Right lobe of liver (tissue), 6 donors: ENCODE measurements around the gene TRMT44. TPM values are rescaled to one million over a fixed set of nuclear protein-coding genes. Genes with fewer than 3 reads are reported as not detected.

Source experiments
- ATAC-seq, 4 donors: fragments of 200-7000 bp; cut with Tn5 transposase; one replicate each; pipeline ENCODE4 v1.9.1; 2020; ENCODE audit warnings: mild to moderate bottlenecking in 4 of 4, moderate library complexity in 4 of 4
- DNase-seq, 3 donors: peaks; one replicate each; pipeline ENCODE4 v3.0.0-alpha.2; 2020
- H3K27ac ChIP-seq, 3 donors: fragments of 200-600 bp; one replicate each; pipeline ENCODE4 v1.8.0; 2022
- H3K27me3 ChIP-seq, 2 donors: fragments of 200-600 bp; one replicate each; pipeline ENCODE4 v1.8.0; 2022
- H3K36me3 ChIP-seq, 4 donors: fragments of 200-600 bp; sonication (generic) in 1 of 4; one replicate each; pipeline versions ENCODE4 v1.5.1 to v1.8.0; 2017 to 2022; ENCODE audit warnings: control low read depth in 1 of 4
- H3K4me1 ChIP-seq, 4 donors: fragments of 200-600 bp; sonication (generic) in 1 of 4; one replicate each; pipeline versions ENCODE4 v1.5.1 to v1.8.0; 2017 to 2022; ENCODE audit warnings: control low read depth in 1 of 4
- H3K4me3 ChIP-seq, 3 donors: fragments of 200-600 bp; one replicate each; pipeline ENCODE4 v1.8.0; 2022
- H3K9me3 ChIP-seq, 4 donors: fragments of 200-600 bp; sonication (generic) in 1 of 4; one replicate each; pipeline versions ENCODE4 v1.5.1 to v1.8.0; 2017 to 2022; ENCODE audit warnings: control low read depth in 1 of 4
- CTCF ChIP-seq, 4 donors: fragments of 200-600 bp in 3 of 4; fragments of 450-650 bp in 1 of 4; IDR thresholded peaks; one replicate each; pipeline versions ENCODE4 v1.5.1 to v1.8.0; 2016 to 2022; ENCODE audit warnings: antibody characterized with exemption in 4 of 4, mild to moderate bottlenecking in 2 of 4
- POLR2A ChIP-seq: fragments of 450-650 bp; IDR thresholded peaks from one replicate; pipeline ENCODE4 v1.6.1; 2017; ENCODE audit warnings: antibody characterized with exemption, mild to moderate bottlenecking
- WGBS: methylation state at CpG from one replicate; pipeline ENCODE4 v1.1.6; 2018; ENCODE audit warnings: low coverage, low lambda C conversion rate; ENCODE audit not compliant: insufficient coverage; ENCODE audit errors: missing lambda C conversion rate; 5-methylcytosine and 5-hydroxymethylcytosine counted together
- intact Hi-C, 2 donors: fragments of 100-400 bp; cut with DNase I; formaldehyde crosslinking; loops; one replicate each; pipeline versions ENCODE4 v1.11.2 to v1.14.1; 2022
- total RNA-seq, 6 experiments: library from RNA; depleted of rRNA in 2 of 6; stranded (reverse); fragments of >200 nt in 2 of 6; fragmentation: NEBNext Ultra II Directional in 3 of 6; extraction: Animal tissue kit (Norgen Biotek cat#: 25700) in 3 of 6; gene quantifications; one replicate each; pipeline versions ENCODE4 v1.1.0 to v1.2.4, GENCODE V29; 2016 to 2023
- donor health status: DM: no; HTN: yes; CAD: no.
- donor health status: DM: no; HTN: no; CAD: no.
- donor health status: DM: no; HTN: no; CAD: no.
- donor health status: DM: no; HTN: yes; CAD: no.
- donor health status: DM: no; HTN: yes; CAD: no.

Gene TRMT44
- total RNA-seq, 6 experiments from 2014 or later: 8.8 to 10.6 (median 9.6) TPM

GRCh38 chr4:8428288-8429097 lies 12.1 kb upstream of the TRMT44 start:
- Histone ChIP-seq H3K27me3 (no peaks in the 10 kb centered on the region), H3K9me3 (no peaks in the 10 kb centered on the region), H3K4me1 (peaks cover 0 to 22% (median 11%) of the 10 kb centered on the region in 4 donors), H3K36me3 (no peaks in the 10 kb centered on the region), H3K4me3 (peak overlapping the region; percentile 71 to 95 (median 89)), H3K27ac (peak overlapping the region; percentile 78 to 90 (median 81))
- WGBS: 10% methylated on average over 6 of the region's 56 CpGs
- ATAC-seq: peak; percentile 95 to 98 (median 96)
- intact Hi-C loops: no loop called here
- TF ChIP-seq CTCF (IDR thresholded peaks at IDR 0.05) (peak in 2 of 4 donors; percentile 11 to 13), POLR2A (peak; percentile 87)
- DNase-seq: peak; percentile 90 to 92 (median 92)

- no peak overlapping the region for H3K4me3 ChIP-seq
- H3K9me3 ChIP-seq: no peaks in the 10 kb centered on the region
- peak in 3 of 4 donors; percentile 44 to 61 (median 54) for ATAC-seq
- TF ChIP-seq CTCF (IDR thresholded peaks at IDR 0.05) (no peak), POLR2A (no peak)
- peaks cover 0 to 40% (median 11%) of the 10 kb centered on the region in 4 donors for H3K4me1 ChIP-seq
- intact Hi-C loops: no loop called here
- H3K27me3 ChIP-seq: no peaks in the 10 kb centered on the region
- H3K27ac ChIP-seq: peak overlapping the region in 1 of 3 donors; percentile 24
- DNase-seq: peak in 1 of 3 donors; percentile 64
- 34% methylated on average over 4 of the region's 5 CpGs for WGBS
- H3K36me3 ChIP-seq: no peaks in the 10 kb centered on the region
Observed at GRCh38 chr4:8431553-8431952, 9.0 kb upstream of the TRMT44 start.

- H3K4me3 ChIP-seq: no peak overlapping the region
- H3K27me3 ChIP-seq: no peaks in the 10 kb centered on the region
- no peaks in the 10 kb centered on the region for H3K9me3 ChIP-seq
- no peak for ATAC-seq
- H3K27ac ChIP-seq: no peak overlapping the region
- TF ChIP-seq CTCF (IDR thresholded peaks at IDR 0.05) (no peak), POLR2A (no peak)
- no peak for DNase-seq
- H3K36me3 ChIP-seq: no peaks in the 10 kb centered on the region
- WGBS: 82% methylated on average over 4 of the region's 5 CpGs
- peaks cover 0 to 34% (median 7%) of the 10 kb centered on the region in 4 donors for H3K4me1 ChIP-seq
- intact Hi-C loops: no loop called here
Observed at GRCh38 chr4:8433136-8433535, 7.4 kb upstream of the TRMT44 start.

- Histone ChIP-seq H3K4me1 (peaks cover 0 to 37% (median 10%) of the 10 kb centered on the region in 4 donors), H3K9me3 (no peaks in the 10 kb centered on the region), H3K36me3 (no peaks in the 10 kb centered on the region), H3K27ac (no peak overlapping the region), H3K27me3 (no peaks in the 10 kb centered on the region), H3K4me3 (no peak overlapping the region)
- TF ChIP-seq CTCF (IDR thresholded peaks at IDR 0.05) (no peak), POLR2A (no peak)
- ATAC-seq (no peak), DNase-seq (no peak)
- intact Hi-C loops: no loop called here
- 60% methylated on average over 13 of the region's 21 CpGs for WGBS
Observed at GRCh38 chr4:8434251-8435073, 6.1 kb upstream of the TRMT44 start.
